Omental fat pad (tissue), 4 donors: Measurements from ENCODE around the gene IMPA2. TPM values are rescaled to one million over a fixed set of nuclear protein-coding genes. Genes with fewer than 3 reads are reported as not detected.
A peak's percentile ranks its signal among the peaks of the same experiment; 100 is the strongest.

ENCODE experiments used
- ATAC-seq: fragments of 150-250 bp; one replicate; pipeline ENCODE4 v1.9.1; 2016; ENCODE audit warnings: mild to moderate bottlenecking, moderate library complexity; ENCODE audit not compliant: low FRiP score
- DNase-seq: peaks from one replicate; pipeline ENCODE4 v3.0.0-alpha.2; 2019; ENCODE audit warnings: low spot score
- CTCF ChIP-seq, 3 donors: fragments of 450-650 bp; IDR thresholded peaks; one replicate each; pipeline ENCODE4 v1.5.1; 2016 to 2017; ENCODE audit warnings: antibody characterized with exemption in 3 of 3, mild to moderate bottlenecking in 3 of 3, moderate library complexity in 2 of 3
- total RNA-seq, 4 donors: library from RNA; depleted of rRNA; stranded (reverse); fragments of >200 nt; gene quantifications; one replicate each; pipeline ENCODE4 v1.1.0, GENCODE V29; 2016

IMPA2 gene
- total RNA-seq, 4 donors from 2014 or later = 18.7 to 31.6 (median 27.7) TPM

DNA sequence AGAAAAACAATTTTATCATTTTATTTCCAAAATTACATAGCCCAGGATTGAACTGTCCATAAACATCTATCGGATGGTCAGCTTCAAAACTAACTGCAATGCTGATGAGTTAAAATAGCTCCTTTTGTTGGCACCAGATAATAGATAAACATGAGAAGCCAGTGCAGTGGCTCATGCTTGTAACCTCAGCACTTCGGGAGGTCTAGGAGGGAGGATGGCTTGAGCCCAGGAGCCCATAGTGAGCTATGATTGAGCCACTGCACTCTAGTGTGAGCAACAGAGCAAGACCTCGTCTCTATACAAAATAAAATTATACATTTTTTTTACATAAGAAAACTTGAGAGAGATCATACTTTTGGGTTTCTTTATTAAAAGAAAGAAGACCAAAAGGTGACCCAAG is 34.6 kb upstream of the IMPA2 start:
- ATAC-seq = peak; percentile 53
- TF ChIP-seq CTCF (IDR thresholded peaks at IDR 0.05) = no peak
- no peak for DNase-seq

GRCh38 chr18:11947214-11948191 is 33.8 kb upstream of the IMPA2 start:
- peak; percentile 96 for ATAC-seq
- DNase-seq = peak; percentile 66
- no peak for TF ChIP-seq CTCF (IDR thresholded peaks at IDR 0.05)

DNA sequence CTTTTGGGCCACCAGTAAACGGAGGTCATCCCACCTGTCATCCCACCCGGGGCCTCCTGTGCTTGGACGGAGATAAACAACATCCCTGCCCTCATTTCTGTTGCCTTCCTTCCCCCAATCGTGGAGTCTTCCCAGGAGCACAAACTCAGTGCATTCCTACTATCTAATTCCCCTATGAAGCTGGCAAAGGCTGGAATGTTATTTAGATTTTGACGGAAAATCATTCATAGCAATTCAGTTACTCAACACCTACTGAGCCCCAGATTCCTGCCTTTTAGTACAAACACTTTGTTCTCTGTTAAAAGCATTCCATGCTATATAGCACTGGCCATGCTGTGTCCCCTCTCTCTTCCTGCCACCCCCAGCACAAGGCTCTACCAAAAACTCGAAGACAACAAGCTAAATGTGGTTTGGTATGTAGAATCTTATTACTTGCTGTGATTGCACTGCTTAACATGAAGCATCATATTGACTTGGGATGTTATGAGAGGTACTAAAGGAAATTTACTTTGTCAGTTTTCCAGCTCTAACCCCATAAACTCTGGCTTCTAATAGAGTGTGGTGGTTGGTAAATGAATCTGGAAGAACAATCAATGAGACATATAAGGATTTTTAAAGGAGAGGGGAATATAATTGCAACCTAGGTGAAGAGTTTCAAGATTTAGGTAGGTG is 32.3 kb upstream of the IMPA2 start:
- ATAC-seq = no peak
- no peak for DNase-seq
- TF ChIP-seq CTCF (IDR thresholded peaks at IDR 0.05) = no peak

DNA sequence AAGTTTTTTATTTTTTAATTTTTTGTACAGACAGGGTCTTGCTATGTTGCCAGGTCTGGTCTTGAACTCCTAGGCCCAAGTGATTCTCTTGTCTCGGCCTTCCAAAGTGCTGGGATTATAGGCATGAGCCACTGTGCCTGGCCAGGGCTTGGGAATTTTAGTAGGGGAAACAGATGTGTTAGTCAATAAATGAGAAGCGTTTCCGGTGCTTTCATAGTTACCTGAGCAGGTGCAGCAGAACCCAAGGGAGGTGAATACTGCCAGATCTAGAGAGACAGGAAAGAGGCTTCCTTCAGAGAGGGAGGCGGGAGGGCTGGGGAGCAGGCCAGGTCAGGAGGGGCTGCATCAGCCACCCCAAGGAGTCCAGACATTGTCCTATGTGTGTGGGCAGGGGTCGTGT is 30.5 kb upstream of the IMPA2 start:
- no peak for DNase-seq
- ATAC-seq = no peak
- no peak for TF ChIP-seq CTCF (IDR thresholded peaks at IDR 0.05)

GRCh38 chr18:11951390-11951851 is 29.9 kb upstream of the IMPA2 start:
- ATAC-seq (no peak), DNase-seq (no peak)
- no peak for TF ChIP-seq CTCF (IDR thresholded peaks at IDR 0.05)

- DNase-seq = no peak
- no peak for ATAC-seq
- TF ChIP-seq CTCF (IDR thresholded peaks at IDR 0.05) = no peak
Observed at GRCh38 chr18:11953113-11953512, 28.2 kb upstream of the IMPA2 start.
